D341Med (cell line): ENCODE data around the gene SFTA2.
A peak's percentile ranks its signal among the peaks of the same experiment; 100 is the strongest.

Source experiments
- DNase-seq: peaks from one replicate; pipeline ENCODE4 v3.0.0; 2012; ENCODE audit warnings: low spot score

The SFTA2 gene

DNA sequence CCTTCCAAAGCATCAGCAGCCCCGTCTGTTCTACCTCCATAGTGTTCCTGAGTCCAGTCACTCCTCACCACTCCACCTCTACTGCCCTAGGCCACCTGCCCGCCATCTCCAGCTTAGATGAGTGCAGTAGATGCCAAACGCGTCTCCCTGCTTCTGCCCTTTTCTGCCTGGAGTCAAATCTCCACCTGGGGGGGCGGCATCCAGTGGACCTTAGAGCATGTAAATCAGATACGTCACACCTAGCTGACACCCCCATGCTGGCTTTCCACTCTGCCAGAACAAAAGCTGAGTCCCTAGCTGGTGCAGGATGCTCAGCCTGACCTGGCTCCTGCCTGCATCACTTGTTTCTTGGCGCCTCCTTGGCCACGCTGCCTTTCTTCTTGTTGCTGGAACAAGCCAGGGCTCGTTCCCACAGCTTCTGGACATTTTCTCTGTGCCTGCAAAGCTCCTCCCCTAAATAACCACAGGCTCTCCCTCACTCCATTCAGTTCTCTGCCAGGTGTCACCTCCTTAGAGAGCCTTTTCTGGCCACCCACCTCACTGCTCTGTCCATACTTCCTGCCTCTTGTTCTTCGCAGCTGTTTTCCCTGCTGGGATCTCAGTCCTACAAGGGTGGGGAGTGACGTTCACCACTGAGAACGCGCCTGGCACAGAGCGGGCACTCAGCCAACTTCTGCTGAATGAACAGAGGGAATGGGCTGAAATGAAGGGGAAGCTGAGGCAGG is 41.9 kb downstream of the SFTA2 start:
- no peak for DNase-seq

DNA sequence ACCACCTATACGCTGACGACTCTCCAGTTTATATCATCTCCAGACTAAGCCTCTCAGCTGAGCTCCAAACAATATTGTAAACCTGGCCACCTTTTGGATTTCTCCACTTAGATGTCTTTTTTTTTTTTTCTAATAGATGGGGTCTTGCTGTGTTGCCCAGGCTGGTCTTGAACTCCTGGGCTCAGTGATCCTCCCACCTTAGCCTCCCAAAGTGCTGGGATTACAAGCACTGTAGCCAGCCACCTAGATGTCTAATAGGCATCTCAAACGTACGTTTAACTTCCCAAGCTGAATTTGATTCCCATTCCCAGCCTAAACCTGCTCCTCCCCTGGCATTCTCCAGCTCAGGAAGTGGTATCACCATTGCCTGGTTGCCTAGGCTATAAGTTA is 42.5 kb downstream of the SFTA2 start:
- DNase-seq: no peak

DNA sequence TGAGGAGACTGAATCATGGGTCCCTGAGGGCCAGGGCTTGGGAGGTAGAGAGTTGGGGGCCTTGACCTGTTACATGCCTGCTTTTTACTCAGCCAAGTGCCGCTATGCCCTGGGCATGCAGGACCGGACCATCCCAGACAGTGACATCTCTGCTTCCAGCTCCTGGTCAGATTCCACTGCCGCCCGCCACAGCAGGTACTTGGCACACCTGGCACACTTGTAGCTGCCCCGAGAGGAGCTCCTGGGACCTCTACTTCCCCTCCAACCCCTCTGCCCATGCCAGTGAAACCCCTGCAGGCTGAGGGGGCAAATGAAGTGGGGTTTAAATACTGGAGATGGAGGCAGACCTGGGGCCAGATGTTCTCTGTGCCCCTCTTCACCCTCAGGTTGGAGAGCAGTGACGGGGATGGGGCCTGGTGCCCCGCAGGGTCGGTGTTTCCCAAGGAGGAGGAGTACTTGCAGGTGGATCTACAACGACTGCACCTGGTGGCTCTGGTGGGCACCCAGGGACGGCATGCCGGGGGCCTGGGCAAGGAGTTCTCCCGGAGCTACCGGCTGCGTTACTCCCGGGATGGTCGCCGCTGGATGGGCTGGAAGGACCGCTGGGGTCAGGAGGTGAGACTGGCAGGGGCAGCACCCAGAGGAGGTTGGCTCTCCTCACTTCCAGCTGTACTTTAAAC is 43.0 kb downstream of the SFTA2 start:
- DNase-seq: no peak

DNA sequence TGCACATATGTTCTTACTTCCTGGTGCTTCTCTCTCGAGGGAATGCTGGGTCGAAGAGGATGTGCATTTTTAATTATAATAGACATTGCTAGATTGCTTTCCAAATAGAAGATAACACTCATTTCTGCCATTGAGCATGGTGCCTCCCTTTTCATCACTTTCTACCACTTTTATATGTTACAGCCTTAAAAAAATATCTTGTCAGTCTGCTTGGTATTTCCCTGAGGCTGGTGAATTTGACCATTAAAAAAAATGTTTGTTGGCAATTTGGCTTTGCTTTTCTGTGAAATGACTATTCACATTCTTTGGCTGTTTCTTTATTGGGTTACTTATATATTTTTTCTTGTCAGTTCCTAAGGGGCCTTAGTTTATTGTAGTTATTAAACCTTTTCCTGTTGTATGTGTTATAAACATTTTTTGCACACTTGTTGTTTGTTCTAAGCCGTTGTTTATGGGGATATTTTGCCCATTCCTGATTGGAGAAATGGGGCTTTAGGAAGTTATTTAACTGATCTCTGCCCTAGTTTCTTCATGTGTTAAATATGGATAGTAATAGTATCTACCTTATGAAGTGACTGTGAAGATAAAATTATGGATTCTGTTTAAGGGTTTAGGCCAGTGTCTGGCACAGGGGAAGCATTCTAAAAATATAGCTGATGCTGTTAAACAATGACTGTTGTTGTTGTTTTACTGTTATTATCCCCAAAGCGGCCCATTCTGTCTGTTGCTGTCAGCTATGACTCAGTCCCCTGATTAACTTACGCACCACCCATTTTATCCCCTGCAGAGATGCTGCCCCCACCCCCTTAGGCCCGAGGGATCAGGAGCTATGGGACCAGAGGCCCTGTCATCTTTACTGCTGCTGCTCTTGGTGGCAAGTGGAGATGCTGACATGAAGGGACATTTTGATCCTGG is 43.8 kb downstream of the SFTA2 start:
- no peak for DNase-seq

DNA sequence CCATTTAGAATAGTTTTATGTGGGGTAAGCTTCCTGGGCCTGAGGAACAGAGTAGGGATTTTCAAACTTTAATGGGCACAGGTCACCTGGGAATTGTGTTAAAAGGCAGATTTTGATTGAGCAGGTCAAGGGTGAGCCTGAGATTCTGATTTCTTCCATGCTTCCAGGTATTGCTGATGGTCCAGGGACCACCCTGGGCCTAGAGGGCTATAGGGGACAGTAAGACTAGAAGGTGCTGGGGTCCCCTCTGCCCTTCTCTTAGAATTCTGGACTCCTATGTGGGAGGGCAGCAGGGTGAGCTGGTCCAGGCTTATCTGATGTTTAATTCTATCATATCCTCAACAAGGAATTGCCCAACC is 45.1 kb downstream of the SFTA2 start:
- DNase-seq: no peak

DNA sequence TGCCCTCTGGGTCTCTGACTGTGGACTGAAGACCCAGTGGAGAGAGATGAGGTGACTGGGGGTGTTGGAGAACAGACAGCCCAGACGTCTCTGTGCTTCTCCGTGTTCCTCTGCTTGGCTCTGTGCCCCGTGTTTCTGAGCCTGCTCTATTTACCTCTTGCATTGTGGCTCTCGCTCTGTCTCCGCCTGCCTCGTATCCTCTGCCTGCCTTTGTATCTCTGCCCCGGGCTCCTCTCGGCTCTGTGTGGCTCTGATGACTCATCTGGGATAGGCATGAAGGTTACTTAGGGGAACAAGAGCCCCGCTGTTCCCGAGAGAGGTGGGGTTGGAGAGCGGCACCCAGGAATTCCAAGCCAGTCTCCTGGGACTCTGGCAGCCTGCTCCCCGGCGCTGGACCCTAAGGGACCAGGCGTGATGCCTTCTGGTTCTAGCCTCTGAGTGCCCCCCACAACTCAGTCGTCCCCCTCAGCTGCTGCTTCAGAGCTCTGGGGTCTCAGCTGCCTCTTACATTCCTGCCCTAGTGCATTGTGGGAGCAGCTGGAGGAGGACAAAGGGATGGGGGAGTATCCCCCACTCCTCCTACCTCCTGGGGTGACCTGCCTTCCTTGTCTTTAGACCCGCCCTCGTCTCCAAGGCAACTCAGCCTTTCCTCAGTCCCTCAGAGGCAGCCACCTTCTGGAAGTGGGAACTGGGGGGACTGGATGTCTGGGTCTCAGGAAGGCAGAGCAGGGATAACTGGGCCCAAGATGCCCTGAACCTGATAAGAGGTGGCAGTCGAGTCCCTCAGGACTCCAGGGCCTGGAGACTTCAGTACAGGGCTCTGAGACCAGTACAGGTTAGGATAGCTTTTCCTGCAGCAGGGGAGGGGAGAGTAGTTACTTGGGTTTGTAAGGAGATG is 45.7 kb downstream of the SFTA2 start:
- DNase-seq: no peak

DNA sequence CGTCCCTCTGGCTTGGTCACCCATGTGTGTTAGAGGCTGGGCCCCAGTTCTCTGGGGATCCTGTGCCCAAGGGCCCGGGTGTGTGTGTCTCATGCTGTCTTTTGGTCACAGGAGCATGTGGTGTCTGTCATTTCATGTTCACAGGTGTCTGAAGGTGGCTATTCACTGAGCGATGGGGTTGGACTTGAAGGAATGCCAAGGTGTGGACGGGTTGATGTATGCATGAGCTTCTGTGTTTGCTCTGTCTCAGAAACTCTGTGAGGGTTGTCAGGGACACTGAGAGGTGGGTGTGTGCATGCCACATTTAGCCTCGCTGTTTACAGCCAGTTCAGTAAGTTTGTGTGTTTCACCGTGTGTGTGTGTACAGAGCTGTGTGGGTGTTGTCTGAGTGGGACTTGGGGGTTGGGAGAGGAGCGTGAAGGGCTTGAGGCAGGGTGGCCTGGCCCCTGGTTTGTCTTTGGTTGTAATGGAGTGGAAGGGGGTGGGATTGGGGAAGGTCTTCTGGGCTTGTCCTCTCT is 46.4 kb downstream of the SFTA2 start:
- DNase-seq: no peak

DNA sequence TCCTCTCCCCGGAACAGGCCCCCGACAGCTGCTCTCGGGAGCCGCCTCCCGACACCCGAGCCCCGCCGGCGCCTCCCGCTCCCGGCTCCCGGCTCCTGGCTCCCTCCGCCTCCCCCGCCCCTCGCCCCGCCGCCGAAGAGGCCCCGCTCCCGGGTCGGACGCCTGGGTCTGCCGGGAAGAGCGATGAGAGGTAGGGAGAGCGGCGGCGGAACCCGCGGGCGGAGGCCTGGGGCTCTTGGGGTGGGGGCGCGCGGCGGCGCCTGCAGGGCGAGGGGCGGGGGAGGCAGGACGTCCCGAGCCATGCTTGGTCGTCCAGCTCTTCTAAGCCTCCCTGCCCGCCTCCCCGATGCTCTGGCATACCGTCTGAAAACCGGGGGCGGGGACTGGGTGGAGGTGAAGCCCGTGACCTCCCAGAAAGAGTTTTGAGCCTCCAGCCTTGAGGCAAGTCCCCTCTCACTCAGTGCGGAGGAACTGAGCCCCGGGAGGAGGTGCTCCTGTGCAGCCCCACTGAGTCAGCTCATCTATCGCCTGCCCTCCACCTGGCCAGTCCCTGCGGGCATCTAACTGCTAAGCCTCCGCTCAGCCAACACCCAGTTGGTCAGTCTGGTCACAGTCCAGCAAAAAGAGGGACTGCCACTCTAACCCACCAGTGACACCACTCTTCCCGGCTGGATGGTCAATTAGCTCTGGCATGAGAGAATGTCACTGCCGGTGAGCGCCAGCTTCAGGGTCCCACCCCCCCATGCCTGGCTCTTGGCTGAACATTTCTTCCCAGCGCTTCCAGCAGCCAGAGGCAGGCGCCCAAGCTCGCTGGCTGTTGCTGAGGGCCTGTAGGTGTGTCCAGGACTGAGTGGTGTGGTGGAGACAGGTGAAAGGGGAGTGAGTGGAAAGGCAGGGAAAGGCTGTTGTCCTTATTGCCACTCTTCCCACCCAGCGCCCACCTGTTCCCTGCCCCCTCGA is 47.2 kb downstream of the SFTA2 start:
- DNase-seq: peak; percentile 85

DNA sequence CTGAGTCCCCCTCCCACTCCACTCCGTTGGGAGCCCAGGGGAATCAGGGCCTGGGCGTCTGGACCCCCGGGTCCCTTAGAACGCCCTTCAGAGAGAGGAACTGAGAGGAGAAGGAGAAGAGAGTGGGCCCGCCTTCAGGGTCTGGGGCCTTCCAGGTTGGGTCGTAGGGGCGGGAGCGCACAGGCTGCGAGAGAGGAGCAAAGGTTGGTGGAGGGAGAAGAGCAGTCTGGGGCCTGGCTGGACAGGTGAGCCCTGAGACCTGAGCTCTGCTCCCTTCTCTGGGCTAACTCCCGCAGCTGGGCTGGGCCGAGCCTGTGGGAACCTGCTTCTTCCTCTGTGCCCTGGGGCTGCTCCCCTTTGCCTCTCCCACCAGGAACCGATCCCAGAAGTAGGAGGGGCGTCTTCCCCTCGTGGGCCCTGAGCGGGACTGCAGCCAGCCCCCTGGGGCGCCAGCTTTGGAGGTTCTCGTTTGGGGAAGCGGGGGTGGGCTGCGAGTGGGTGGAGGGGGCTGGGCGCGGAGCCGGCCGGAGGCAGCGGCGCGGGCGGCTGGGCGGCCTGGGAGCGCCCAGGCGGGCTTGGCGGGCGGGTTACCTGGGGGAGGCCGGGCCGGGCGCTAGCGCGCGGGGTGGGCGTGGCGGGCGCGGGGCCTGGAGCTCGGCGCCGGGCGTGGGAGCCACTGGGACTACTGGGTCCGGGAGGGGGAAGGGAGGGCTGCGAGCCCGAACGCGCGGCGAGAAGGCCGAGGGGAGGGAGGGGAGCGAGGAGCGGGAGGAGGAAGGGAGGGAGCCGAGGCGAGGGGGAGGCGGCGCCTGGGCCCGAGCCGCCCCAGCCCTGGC is 48.1 kb downstream of the SFTA2 start, which contains the start of gene DDR1:
Gene DDR1, plus strand, starts transcription at position 835 of the 836 bp plus-strand sequence. CDS start 4,211 bp downstream, outside the sequence.
- DNase-seq: no peak

DNA sequence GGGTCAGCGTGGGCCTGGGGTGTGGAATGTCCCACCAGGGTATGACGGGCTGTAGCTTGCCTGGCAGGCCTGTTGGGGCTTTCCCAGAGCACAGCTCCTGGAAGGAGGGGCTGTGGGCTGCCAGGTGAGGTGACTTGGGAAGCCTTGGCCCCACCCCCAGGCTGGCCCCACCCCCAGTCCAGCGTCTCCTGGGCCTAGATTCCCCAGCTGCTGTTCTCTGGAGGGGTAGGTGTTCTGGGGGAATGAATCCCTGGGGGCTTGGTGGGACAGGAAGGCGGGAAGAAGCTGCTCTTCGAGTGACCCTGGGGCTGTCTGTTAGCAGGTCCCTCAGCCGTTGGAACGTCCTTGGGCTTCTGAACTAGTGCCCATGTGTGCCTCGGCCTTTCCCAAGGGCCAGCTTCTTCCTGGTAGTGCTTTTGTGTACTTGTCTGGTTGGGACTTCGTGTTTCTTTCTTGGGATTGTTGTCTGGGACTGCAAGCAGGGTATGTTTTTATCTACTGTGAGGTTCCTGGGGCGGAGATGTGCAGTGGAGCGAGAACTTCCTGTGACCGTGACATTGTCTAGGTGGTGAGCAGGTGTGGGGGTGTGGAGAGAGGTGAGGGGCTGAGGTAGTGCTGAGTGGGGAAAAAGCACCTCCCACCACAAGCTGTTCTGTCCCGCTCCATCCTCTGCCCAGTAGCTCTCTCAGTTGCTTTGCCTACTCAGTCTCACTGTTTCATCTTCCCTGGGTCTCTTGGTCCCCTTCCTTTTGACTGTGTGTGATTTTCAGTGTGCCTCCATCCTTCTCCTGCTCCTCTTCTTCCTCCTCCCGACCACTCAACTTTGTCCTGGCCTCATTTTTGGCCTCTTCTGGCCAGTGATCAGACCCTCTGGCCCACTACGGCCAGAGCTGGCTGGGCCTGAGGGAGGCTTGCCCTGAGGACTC is 48.9 kb downstream of the SFTA2 start:
- no peak for DNase-seq

DNA sequence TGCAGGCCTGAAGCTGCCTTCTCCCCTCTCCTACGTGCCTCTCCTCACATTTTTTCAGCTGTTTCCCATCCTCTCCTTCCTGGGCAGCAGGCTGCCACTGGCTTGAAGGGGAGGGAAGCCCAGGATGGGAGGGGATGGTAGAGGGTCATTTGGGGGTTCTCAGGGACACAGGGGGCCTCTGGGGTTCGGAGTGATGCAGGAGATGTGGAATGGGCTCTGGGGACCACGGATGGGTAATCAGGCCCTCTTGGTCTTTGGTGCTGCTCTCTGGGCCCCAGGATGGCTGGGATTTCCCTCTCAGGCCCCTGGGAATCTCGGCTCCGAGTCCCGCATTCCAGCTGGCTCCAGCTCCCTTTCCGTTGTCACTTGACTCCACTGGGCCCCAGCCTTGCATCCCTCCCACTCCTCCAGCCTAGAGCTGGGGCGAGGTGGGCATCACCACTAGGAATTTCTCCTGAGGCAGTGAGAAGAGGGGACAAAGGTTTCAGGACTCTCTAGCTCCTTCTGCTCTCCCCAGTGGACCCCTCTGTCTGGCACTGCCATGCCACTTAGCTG is 49.7 kb downstream of the SFTA2 start:
- no peak for DNase-seq

DNA sequence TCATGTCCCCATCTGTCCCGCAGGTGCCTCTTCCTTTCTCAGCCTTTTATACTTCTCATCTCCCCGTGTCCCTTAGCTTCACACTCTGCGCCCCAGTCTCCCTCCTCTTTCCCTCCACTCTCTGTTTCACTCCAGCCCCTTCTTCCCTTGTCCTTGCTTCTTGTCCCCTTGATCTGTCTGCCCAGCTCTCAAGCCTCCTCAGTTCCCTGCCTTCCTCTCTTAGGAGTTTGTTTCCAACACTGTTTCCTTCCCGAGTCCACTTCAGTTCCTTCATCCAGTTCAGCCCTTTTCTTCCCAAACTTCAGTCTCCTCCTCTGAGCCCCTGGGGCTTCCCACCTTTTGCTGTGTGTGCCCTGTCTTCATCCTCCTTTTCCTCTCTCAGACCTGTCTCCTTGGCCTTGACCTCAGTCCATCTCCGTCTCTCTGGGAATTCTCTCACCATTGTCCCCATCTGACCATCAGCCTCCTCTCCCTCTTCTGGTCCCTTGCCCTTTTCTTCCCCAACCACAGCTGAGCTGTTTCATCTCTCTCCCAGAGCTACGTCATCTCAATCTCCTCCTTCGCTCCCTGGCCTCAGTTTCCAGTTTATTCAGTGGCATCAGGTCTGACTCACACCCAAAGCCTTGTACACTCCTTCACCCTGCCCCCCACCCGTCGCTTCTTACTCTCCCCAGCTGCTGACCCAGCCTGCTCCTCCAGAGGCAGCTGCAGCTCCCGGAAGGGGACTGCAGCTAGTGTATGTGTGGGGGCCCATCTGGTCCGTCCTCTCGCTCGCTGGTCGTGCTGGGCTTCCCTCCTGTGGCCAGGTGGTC is 50.4 kb downstream of the SFTA2 start:
- DNase-seq: no peak
